GM23248 (cell line): ENCODE measurements around the gene CHST8.

ENCODE experiments used
- EZH2 ChIP-seq: fragments of 200-600 bp; sonication (generic); IDR thresholded peaks from 2 replicates; pipeline ENCODE4 v1.6.1; 2018; ENCODE audit warnings: antibody characterized with exemption, mild to moderate bottlenecking; ENCODE audit not compliant: insufficient read depth, poor library complexity, severe bottlenecking
- EZH2phosphoT487 ChIP-seq: fragments of 200-600 bp; sonication (generic); IDR thresholded peaks from 2 replicates; pipeline ENCODE4 v1.6.1; 2018; ENCODE audit warnings: antibody characterized with exemption, moderate library complexity, mild to moderate bottlenecking, low read depth; ENCODE audit not compliant: insufficient read depth

- no peak for TF ChIP-seq EZH2
- TF ChIP-seq EZH2phosphoT487, result no peak
These were observed 93.7 kb downstream of the CHST8 start for GRCh38 chr19:33715462-33715861.
